ENCODE measurements around the gene ITPR3. TPM values are rescaled to one million over a fixed set of nuclear protein-coding genes. Genes with fewer than 3 reads are reported as not detected.

ITPR3 gene
- polyA plus RNA-seq, 1 donor (not counting 4 experiments of a cell fraction or from before 2014, with no cell fraction given), result 43.3 TPM

- H3K79me2 ChIP-seq (ENCODE audit: control insufficient read depth, insufficient read depth, low read length), result no peaks in the 10 kb centered on the region
- no peaks in the 10 kb centered on the region for H3K9me3 ChIP-seq (ENCODE audit: control insufficient read depth, low read depth, low read length)
- H3K4me2 ChIP-seq (ENCODE audit: control insufficient read depth, extremely low read depth, insufficient read depth, low read depth, low read length), result peak overlapping the region; percentile 62
- no peaks in the 10 kb centered on the region for H4K20me1 ChIP-seq (ENCODE audit: control insufficient read depth, extremely low read depth, insufficient read depth, low read length)
- H3K9ac ChIP-seq (ENCODE audit: control insufficient read depth, extremely low read depth, insufficient read depth, low read length), result peak overlapping the region; percentile 43
- H3K27ac ChIP-seq (ENCODE audit: control insufficient read depth, insufficient read depth, low read length), result peak overlapping the region; percentile 6
- FAIRE-seq, result no peak
- no peaks in the 10 kb centered on the region for H3K27me3 ChIP-seq (ENCODE audit: control insufficient read depth, extremely low read depth, insufficient read depth, low read length)
- no peak for DNase-seq (ENCODE audit: low read depth, low spot score)
- H3K9me1 ChIP-seq (ENCODE audit: control insufficient read depth, extremely low read depth, insufficient read depth, low read length), result no peaks in the 10 kb centered on the region
- peaks cover 37% of the 10 kb centered on the region for H3K4me1 ChIP-seq (ENCODE audit: control insufficient read depth, extremely low read depth, insufficient read depth, low read length)
- peak overlapping the region; percentile 79 for H2AFZ ChIP-seq (ENCODE audit: control insufficient read depth, low read length)
- H3K36me3 ChIP-seq (ENCODE audit: control insufficient read depth in 2 of 2, extremely low read depth in 1 of 2, insufficient read depth in 2 of 2, low read length in 2 of 2), result no peaks in the 10 kb centered on the region
- peak overlapping the region in 1 of 3 experiments; percentile 52 for H3K4me3 ChIP-seq (ENCODE audit: control insufficient read depth in 2 of 3, extremely low read depth in 1 of 3, insufficient read depth in 2 of 3, low read depth in 1 of 3, low read length in 3 of 3)
- dilution Hi-C loops (cut with MboI; ENCODE audit: extremely low pct_ligation_motif_present, low sequenced_read_pairs), result no loop called here
- TF ChIP-seq EZH2 (IDR thresholded peaks at IDR 0.05; ENCODE audit: low read length), result no peak
- TF ChIP-seq, protein P1, sequence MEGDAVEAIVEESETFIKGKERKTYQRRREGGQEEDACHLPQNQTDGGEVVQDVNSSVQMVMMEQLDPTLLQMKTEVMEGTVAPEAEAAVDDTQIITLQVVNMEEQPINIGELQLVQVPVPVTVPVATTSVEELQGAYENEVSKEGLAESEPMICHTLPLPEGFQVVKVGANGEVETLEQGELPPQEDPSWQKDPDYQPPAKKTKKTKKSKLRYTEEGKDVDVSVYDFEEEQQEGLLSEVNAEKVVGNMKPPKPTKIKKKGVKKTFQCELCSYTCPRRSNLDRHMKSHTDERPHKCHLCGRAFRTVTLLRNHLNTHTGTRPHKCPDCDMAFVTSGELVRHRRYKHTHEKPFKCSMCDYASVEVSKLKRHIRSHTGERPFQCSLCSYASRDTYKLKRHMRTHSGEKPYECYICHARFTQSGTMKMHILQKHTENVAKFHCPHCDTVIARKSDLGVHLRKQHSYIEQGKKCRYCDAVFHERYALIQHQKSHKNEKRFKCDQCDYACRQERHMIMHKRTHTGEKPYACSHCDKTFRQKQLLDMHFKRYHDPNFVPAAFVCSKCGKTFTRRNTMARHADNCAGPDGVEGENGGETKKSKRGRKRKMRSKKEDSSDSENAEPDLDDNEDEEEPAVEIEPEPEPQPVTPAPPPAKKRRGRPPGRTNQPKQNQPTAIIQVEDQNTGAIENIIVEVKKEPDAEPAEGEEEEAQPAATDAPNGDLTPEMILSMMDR (optimal IDR thresholded peaks at IDR 0.05 in 1 of 3, IDR thresholded peaks at IDR 0.05 in 1 of 3, conservative IDR thresholded peaks at IDR 0.05 in 1 of 3; ENCODE audit: extremely low read depth in 1 of 3, insufficient read depth in 2 of 3, low read length in 3 of 3), result no peak
Observed at GRCh38 chr6:33592595-33593413, 28.3 kb upstream of the ITPR3 start.

GRCh38 chr6:33593414-33593727 is 27.8 kb upstream of the ITPR3 start:
- dilution Hi-C loops (cut with MboI; ENCODE audit: extremely low pct_ligation_motif_present, low sequenced_read_pairs), result no loop called here
- Histone ChIP-seq H3K9me3 (ENCODE audit: control insufficient read depth, low read depth, low read length) (no peaks in the 10 kb centered on the region), H3K4me1 (ENCODE audit: control insufficient read depth, extremely low read depth, insufficient read depth, low read length) (peaks cover 37% of the 10 kb centered on the region), H3K9ac (ENCODE audit: control insufficient read depth, extremely low read depth, insufficient read depth, low read length) (peak overlapping the region; percentile 43), H3K4me3 (ENCODE audit: control insufficient read depth in 2 of 3, extremely low read depth in 1 of 3, insufficient read depth in 2 of 3, low read depth in 1 of 3, low read length in 3 of 3) (peak overlapping the region in 1 of 3 experiments; percentile 52), H3K9me1 (ENCODE audit: control insufficient read depth, extremely low read depth, insufficient read depth, low read length) (no peaks in the 10 kb centered on the region), H3K4me2 (ENCODE audit: control insufficient read depth, extremely low read depth, insufficient read depth, low read depth, low read length) (peak overlapping the region; percentile 62), H2AFZ (ENCODE audit: control insufficient read depth, low read length) (peak overlapping the region; percentile 79), H3K36me3 (ENCODE audit: control insufficient read depth in 2 of 2, extremely low read depth in 1 of 2, insufficient read depth in 2 of 2, low read length in 2 of 2) (no peaks in the 10 kb centered on the region), H3K27me3 (ENCODE audit: control insufficient read depth, extremely low read depth, insufficient read depth, low read length) (no peaks in the 10 kb centered on the region), H3K27ac (ENCODE audit: control insufficient read depth, insufficient read depth, low read length) (peak overlapping the region; percentile 6), H4K20me1 (ENCODE audit: control insufficient read depth, extremely low read depth, insufficient read depth, low read length) (no peaks in the 10 kb centered on the region), H3K79me2 (ENCODE audit: control insufficient read depth, insufficient read depth, low read length) (no peaks in the 10 kb centered on the region)
- no peak for TF ChIP-seq EZH2 (IDR thresholded peaks at IDR 0.05; ENCODE audit: low read length)
- TF ChIP-seq, protein P1 (optimal IDR thresholded peaks at IDR 0.05 in 1 of 3, IDR thresholded peaks at IDR 0.05 in 1 of 3, conservative IDR thresholded peaks at IDR 0.05 in 1 of 3; ENCODE audit: extremely low read depth in 1 of 3, insufficient read depth in 2 of 3, low read length in 3 of 3), result no peak
- FAIRE-seq, result no peak
- no peak for DNase-seq (ENCODE audit: low read depth, low spot score)

All from keratinocyte (primary cell).